HS-5 (cell line): ENCODE results near the gene SHISAL1.
A peak's percentile ranks its signal among the peaks of the same experiment; 100 is the strongest.

Experiments used
- DNase-seq: peaks from one replicate; pipeline ENCODE4 v3.0.0-alpha.2; 2012; ENCODE audit warnings: low read depth

SHISAL1 gene

GRCh38 chr22:44342347-44342956 lies 29.7 kb upstream of the SHISAL1 start:
- no peak for DNase-seq

GRCh38 chr22:44341431-44342346 lies 28.9 kb upstream of the SHISAL1 start:
- DNase-seq: no peak

- DNase-seq: no peak
These were observed 27.8 kb upstream of the SHISAL1 start for GRCh38 chr22:44340271-44341239.

- no peak for DNase-seq
These were observed 26.2 kb upstream of the SHISAL1 start for GRCh38 chr22:44338906-44339305.

GRCh38 chr22:44338177-44338810 lies 25.5 kb upstream of the SHISAL1 start:
- no peak for DNase-seq

- DNase-seq: peak; percentile 34
These were observed 24.9 kb upstream of the SHISAL1 start for GRCh38 chr22:44337678-44338004.

- DNase-seq: no peak
These were observed 24.4 kb upstream of the SHISAL1 start for GRCh38 chr22:44336962-44337677.

- DNase-seq: no peak
These were observed 23.4 kb upstream of the SHISAL1 start for GRCh38 chr22:44335903-44336803.

GRCh38 chr22:44335066-44335839 lies 22.5 kb upstream of the SHISAL1 start:
- DNase-seq: no peak

- no peak for DNase-seq
These were observed 21.3 kb upstream of the SHISAL1 start for GRCh38 chr22:44333847-44334635.

- DNase-seq: no peak
These were observed 20.2 kb upstream of the SHISAL1 start for GRCh38 chr22:44332946-44333345.

- no peak for DNase-seq
These were observed 19.3 kb upstream of the SHISAL1 start for GRCh38 chr22:44331881-44332714.

GRCh38 chr22:44330744-44331660 lies 18.3 kb upstream of the SHISAL1 start:
- DNase-seq: no peak

- DNase-seq: no peak
These were observed 17.5 kb upstream of the SHISAL1 start for GRCh38 chr22:44330188-44330743.

- DNase-seq: no peak
These were observed 16.5 kb upstream of the SHISAL1 start for GRCh38 chr22:44329179-44329796.

- DNase-seq: no peak
These were observed 16.0 kb upstream of the SHISAL1 start for GRCh38 chr22:44328762-44329161.
